ENCODE measurements around the gene PHF2.
"Not testable (repeated sequence)": the region's sequence is repeated elsewhere in the genome, so short reads cannot be mapped to it uniquely, and the experiment has no call there.

PHF2 gene

GRCh38 chr9:93665637-93666438, 89.5 kb downstream of the PHF2 start:
- DNase-seq (ENCODE audit: low spot score) = no peak

GRCh38 chr9:93666439-93666784, 90.0 kb downstream of the PHF2 start:
- not testable (repeated sequence) for DNase-seq (ENCODE audit: low spot score)

GRCh38 chr9:93667006-93667405, 90.6 kb downstream of the PHF2 start:
- DNase-seq (ENCODE audit: low spot score) = no peak

GRCh38 chr9:93667627-93668026, 91.2 kb downstream of the PHF2 start:
- DNase-seq (ENCODE audit: low spot score) = no peak

GRCh38 chr9:93668261-93668871, 92.0 kb downstream of the PHF2 start:
- no peak for DNase-seq (ENCODE audit: low spot score)

GRCh38 chr9:93669116-93669957, 93.0 kb downstream of the PHF2 start:
- DNase-seq (ENCODE audit: low spot score) = no peak

- no peak for DNase-seq (ENCODE audit: low spot score)
Measured at GRCh38 chr9:93669958-93670207, 93.5 kb downstream of the PHF2 start.

- DNase-seq (ENCODE audit: low spot score) = no peak
Measured at GRCh38 chr9:93670208-93671019, 94.0 kb downstream of the PHF2 start.

GRCh38 chr9:93671020-93671338, 94.6 kb downstream of the PHF2 start:
- no peak for DNase-seq (ENCODE audit: low spot score)

GRCh38 chr9:93672330-93673020, 96.1 kb downstream of the PHF2 start:
- not testable (repeated sequence) for DNase-seq (ENCODE audit: low spot score)

- DNase-seq (ENCODE audit: low spot score) = no peak
Measured at GRCh38 chr9:93673021-93673838, 96.8 kb downstream of the PHF2 start.

- DNase-seq (ENCODE audit: low spot score) = no peak
Measured at GRCh38 chr9:93673839-93674334, 97.5 kb downstream of the PHF2 start.

GRCh38 chr9:93674580-93675335, 98.4 kb downstream of the PHF2 start:
- DNase-seq (ENCODE audit: low spot score) = no peak

GRCh38 chr9:93675336-93676150, 99.2 kb downstream of the PHF2 start:
- DNase-seq (ENCODE audit: low spot score) = no peak

GRCh38 chr9:93676310-93677047, 100.1 kb downstream of the PHF2 start:
- DNase-seq (ENCODE audit: low spot score) = no peak

- DNase-seq (ENCODE audit: low spot score) = no peak
Measured at GRCh38 chr9:93677048-93677571, 100.7 kb downstream of the PHF2 start.

- no peak for DNase-seq (ENCODE audit: low spot score)
Measured at GRCh38 chr9:93677641-93678136, 101.3 kb downstream of the PHF2 start.

All from CD4-positive, alpha-beta T cell treated with Interleukin-2 at 100 ng/mL for 4 hours (primary cell).